ENCODE results near the gene ENPP1. TPM values are rescaled to one million over a fixed set of nuclear protein-coding genes. Genes with fewer than 3 reads are reported as not detected.

The ENPP1 gene
- total RNA-seq, 1 donor from 2014 or later, result 4.5 TPM

DNA sequence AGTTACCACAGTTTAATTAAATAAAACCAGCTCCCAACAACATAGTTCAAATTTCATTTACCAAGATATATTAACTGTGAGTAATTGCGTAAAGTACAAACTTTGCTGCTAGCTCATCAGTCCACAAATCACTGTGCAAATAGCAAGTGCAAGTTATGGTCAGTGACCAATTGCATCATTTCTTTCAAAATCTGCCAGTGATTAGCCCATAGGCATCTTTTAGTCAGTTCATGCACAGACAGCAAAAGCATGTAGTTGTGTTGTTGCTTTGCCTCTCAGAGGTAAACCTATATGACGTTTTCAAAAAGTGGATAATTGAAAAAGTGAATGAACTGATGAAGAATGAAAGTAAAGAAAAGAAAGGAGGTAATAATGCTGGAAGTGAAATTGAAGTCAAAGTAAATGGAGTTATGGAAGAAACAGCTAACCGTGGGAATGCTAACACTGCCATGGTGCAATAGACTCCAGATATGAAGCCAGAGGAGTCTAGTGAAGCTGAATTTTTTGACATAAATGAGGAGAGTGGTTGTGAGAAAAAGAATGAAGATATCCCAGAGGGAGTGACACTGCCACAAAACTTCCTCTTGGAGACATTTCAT is 36.5 kb downstream of the ENPP1 start:
- no peak overlapping the region for H3K4me3 ChIP-seq
- H3K27ac ChIP-seq, result no peak overlapping the region
- DNase-seq (ENCODE audit: low spot score in 2 of 2), result no peak
- no peaks in the 10 kb centered on the region for H3K9me3 ChIP-seq
- H3K27me3 ChIP-seq, result no peaks in the 10 kb centered on the region
- H3K36me3 ChIP-seq, result no peaks in the 10 kb centered on the region
- intact Hi-C loops (cut with DNase I), result no loop called here
- H3K4me1 ChIP-seq, result no peaks in the 10 kb centered on the region
- TF ChIP-seq, protein P1, sequence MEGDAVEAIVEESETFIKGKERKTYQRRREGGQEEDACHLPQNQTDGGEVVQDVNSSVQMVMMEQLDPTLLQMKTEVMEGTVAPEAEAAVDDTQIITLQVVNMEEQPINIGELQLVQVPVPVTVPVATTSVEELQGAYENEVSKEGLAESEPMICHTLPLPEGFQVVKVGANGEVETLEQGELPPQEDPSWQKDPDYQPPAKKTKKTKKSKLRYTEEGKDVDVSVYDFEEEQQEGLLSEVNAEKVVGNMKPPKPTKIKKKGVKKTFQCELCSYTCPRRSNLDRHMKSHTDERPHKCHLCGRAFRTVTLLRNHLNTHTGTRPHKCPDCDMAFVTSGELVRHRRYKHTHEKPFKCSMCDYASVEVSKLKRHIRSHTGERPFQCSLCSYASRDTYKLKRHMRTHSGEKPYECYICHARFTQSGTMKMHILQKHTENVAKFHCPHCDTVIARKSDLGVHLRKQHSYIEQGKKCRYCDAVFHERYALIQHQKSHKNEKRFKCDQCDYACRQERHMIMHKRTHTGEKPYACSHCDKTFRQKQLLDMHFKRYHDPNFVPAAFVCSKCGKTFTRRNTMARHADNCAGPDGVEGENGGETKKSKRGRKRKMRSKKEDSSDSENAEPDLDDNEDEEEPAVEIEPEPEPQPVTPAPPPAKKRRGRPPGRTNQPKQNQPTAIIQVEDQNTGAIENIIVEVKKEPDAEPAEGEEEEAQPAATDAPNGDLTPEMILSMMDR (IDR thresholded peaks at IDR 0.05), result no peak

DNA sequence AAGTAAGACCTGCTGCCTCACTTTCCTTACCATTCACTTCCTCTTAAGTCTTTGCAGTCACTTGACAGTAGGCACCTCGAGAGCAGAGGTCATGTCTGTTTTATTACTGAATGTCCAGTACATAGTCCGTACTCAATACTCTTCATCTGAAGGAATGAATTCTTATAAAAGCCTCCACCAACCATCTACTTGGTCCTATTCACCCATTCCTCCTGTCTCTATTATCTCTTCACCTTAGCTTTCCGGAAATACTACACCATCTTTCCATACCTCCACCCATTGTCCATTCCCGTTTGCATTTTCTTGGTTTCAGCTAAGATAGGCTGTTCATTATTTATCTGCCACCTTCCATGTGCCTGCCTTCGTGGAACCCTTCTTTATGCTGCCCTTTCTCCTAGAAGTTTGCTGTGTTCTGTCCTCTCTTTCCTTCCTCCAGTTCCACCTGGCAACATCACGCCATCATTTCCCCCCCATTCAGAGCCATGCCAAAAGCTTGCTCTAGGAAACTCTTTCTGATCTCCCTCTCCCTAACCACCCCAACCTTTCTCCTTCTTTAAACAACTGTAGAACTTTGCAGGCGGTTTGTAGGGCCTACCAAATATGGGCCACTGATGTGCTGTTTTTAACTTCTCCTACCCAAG is 38.3 kb downstream of the ENPP1 start:
- DNase-seq (ENCODE audit: low spot score in 2 of 2), result no peak
- Histone ChIP-seq H3K9me3 (no peaks in the 10 kb centered on the region), H3K27me3 (no peaks in the 10 kb centered on the region), H3K36me3 (no peaks in the 10 kb centered on the region), H3K27ac (no peak overlapping the region), H3K4me1 (no peaks in the 10 kb centered on the region), H3K4me3 (no peak overlapping the region)
- intact Hi-C loops (cut with DNase I), result no loop called here
- TF ChIP-seq, protein P1 (IDR thresholded peaks at IDR 0.05), result no peak

DNA sequence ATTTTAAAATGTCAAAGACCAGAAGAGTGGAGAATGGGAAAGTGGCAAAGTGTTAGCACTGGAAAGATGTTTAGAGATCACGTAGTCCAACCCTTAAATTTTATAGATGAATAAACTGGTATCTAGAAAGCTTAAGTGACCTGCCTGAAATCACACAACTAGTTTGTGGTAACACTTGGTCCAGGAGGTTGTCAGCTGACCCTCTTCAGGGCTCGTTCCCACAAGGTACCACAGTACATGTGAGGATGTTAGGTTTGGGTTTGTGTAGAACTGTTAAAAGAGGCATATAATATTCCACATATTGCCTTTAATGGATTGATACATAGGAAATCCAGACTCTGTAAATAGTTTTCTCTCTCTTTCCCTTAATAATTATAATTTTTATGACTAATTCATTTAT is 39.1 kb downstream of the ENPP1 start:
- intact Hi-C loops (cut with DNase I), result no loop called here
- Histone ChIP-seq H3K36me3 (no peaks in the 10 kb centered on the region), H3K27me3 (no peaks in the 10 kb centered on the region), H3K27ac (no peak overlapping the region), H3K4me3 (no peak overlapping the region), H3K4me1 (no peaks in the 10 kb centered on the region), H3K9me3 (no peaks in the 10 kb centered on the region)
- no peak for DNase-seq (ENCODE audit: low spot score in 2 of 2)
- TF ChIP-seq, protein P1 (IDR thresholded peaks at IDR 0.05), result no peak

DNA sequence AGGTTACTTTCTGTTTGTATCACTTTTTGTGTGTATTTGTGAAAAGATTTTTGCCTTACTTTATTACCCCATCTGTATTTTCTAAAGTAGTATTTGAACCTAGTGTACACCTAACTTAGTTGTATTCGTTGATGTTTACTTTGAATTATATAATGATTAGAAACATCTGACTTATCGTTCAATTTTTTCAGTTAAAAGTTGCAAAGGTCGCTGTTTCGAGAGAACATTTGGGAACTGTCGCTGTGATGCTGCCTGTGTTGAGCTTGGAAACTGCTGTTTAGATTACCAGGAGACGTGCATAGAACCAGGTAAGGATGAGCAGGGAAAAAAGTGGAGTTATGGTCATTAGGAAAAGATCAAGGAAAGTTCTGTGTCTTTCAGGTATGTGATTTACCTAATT is 42.0 kb downstream of the ENPP1 start:
- intact Hi-C loops (cut with DNase I), result no loop called here
- TF ChIP-seq, protein P1 (IDR thresholded peaks at IDR 0.05), result no peak

DNA sequence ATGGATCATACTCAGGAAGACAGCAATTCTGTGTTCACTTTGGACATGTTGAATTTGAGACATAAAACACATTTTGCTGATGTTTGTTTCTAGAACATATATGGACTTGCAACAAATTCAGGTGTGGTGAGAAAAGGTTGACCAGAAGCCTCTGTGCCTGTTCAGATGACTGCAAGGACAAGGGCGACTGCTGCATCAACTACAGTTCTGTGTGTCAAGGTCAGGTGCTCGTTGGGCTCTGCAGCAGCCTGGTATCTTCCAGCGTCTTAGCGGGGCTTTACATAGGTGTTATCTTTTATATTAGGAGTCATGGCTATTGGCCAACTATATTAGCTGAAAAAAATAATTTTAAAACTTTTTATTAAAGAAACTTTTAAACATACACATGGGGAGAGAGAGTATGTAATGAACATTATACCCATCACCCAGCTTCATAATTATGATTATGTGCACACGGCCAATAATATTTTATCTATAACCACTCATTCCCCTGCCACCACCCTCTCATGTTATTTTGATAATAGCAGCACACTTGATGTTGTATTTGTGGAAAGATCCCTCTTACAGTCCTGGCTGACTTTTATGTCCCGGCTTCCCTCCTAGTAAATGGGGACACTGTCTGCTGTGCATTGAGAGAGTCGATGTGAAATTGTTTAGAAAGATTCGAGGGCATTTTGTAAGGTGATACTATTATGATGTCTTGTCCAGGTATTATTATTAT is 43.4 kb downstream of the ENPP1 start:
- no peaks in the 10 kb centered on the region for H3K9me3 ChIP-seq
- H3K4me3 ChIP-seq, result no peak overlapping the region
- peaks cover 0 to 4% of the 10 kb centered on the region in 2 donors for H3K4me1 ChIP-seq
- H3K36me3 ChIP-seq, result no peaks in the 10 kb centered on the region
- no peak overlapping the region for H3K27ac ChIP-seq
- TF ChIP-seq, protein P1 (IDR thresholded peaks at IDR 0.05), result no peak
- DNase-seq (ENCODE audit: low spot score in 2 of 2), result no peak
- no peaks in the 10 kb centered on the region for H3K27me3 ChIP-seq
- intact Hi-C loops (cut with DNase I), result no loop called here

More for the DNA sequence above, 42.0 kb downstream of the ENPP1 start:
- Histone ChIP-seq H3K36me3 (no peaks in the 10 kb centered on the region), H3K4me1 (no peaks in the 10 kb centered on the region), H3K4me3 (no peak overlapping the region), H3K27me3 (no peaks in the 10 kb centered on the region), H3K27ac (no peak overlapping the region), H3K9me3 (no peaks in the 10 kb centered on the region)
- DNase-seq (ENCODE audit: low spot score in 2 of 2), result no peak

Measured in ascending aorta (tissue), 2 donors.